K562 (cell line): ENCODE data around the gene MIEN1. TPM values are rescaled to one million over a fixed set of nuclear protein-coding genes. Genes with fewer than 3 reads are reported as not detected.

Source experiments
- BRD9 ChIP-seq: fragments of 450-650 bp; IDR thresholded peaks from 2 replicates; pipeline ENCODE4 v1.6.1; 2018; ENCODE audit warnings: low read depth; ENCODE audit not compliant: partially characterized antibody
- CBX2 ChIP-seq: fragments of 200-600 bp; sonication (generic); IDR thresholded peaks from one replicate; pipeline ENCODE4 v1.6.1; 2012; ENCODE audit warnings: mild to moderate bottlenecking, low read length, inconsistent platforms; ENCODE audit not compliant: insufficient read depth, poor library complexity, severe bottlenecking
- CBX3 ChIP-seq, 2 experiments: IDR thresholded peaks; 1 replicate in 1 of 2; 2 replicates in 1 of 2; pipeline ENCODE4 v1.6.1; 2012; ENCODE audit warnings: inconsistent platforms in 2 of 2, low read length in 2 of 2, borderline replicate concordance in 1 of 2, control low read depth in 1 of 2
- CREB1 ChIP-seq, 2 experiments: sonication (generic) in 1 of 2; formaldehyde crosslinking in 1 of 2; IDR thresholded peaks; 2 replicates each; pipeline versions ENCODE4 v1.6.1 to v1.8.0; 2012 to 2022; ENCODE audit warnings: inconsistent platforms in 1 of 2, mild to moderate bottlenecking in 1 of 2, missing genetic modification reagents in 1 of 2, moderate library complexity in 1 of 2
- CSDE1 ChIP-seq, 2 experiments: fragments of 450-650 bp; IDR thresholded peaks; 2 replicates each; pipeline ENCODE4 v1.6.1; 2016; ENCODE audit warnings: mild to moderate bottlenecking in 1 of 2
- HDAC2 ChIP-seq: fragments of 450-650 bp; IDR thresholded peaks from 2 replicates; pipeline ENCODE4 v1.6.1; 2016; ENCODE audit warnings: mild to moderate bottlenecking
- JUND ChIP-seq, 2 experiments: IDR thresholded peaks; 2 replicates in 1 of 2; 3 replicates in 1 of 2; pipeline ENCODE4 v1.6.1; 2011; ENCODE audit warnings: borderline replicate concordance in 2 of 2, low read depth in 2 of 2, low read length in 2 of 2, improper control_type of control experiment in 1 of 2, missing biosample characterization in 1 of 2, missing genetic modification characterization in 1 of 2, missing genetic modification reagents in 1 of 2
- NFXL1 ChIP-seq: fragments of 450-650 bp; formaldehyde crosslinking; IDR thresholded peaks from 2 replicates; pipeline ENCODE4 v1.4.0; 2021; ENCODE audit warnings: mild to moderate bottlenecking
- PRMT5 ChIP-seq: sonication (generic); formaldehyde crosslinking; IDR thresholded peaks from 2 replicates; pipeline ENCODE4 v1.5.0; 2020; ENCODE audit warnings: missing genetic modification reagents
- RCOR1 ChIP-seq, 2 experiments: IDR thresholded peaks; 2 replicates each; pipeline ENCODE4 v1.6.1; 2012; ENCODE audit warnings: low read depth in 2 of 2, low read length in 2 of 2, borderline replicate concordance in 1 of 2, improper control_type of control experiment in 1 of 2
- SMARCC2 ChIP-seq: fragments of 450-650 bp; IDR thresholded peaks from 2 replicates; pipeline ENCODE4 v1.6.1; 2017; ENCODE audit warnings: antibody characterized with exemption, moderate library complexity, mild to moderate bottlenecking, low read depth
- SREBF2 ChIP-seq: sonication (generic); formaldehyde crosslinking; IDR thresholded peaks from 2 replicates; pipeline ENCODE4 v1.4.0; 2020; ENCODE audit warnings: mild to moderate bottlenecking, missing genetic modification reagents
- TEAD4 ChIP-seq, 2 experiments: sonication (generic) in 1 of 2; formaldehyde crosslinking in 1 of 2; IDR thresholded peaks; 2 replicates each; pipeline versions ENCODE4 v1.6.1 to v1.8.0; 2012 to 2022; ENCODE audit warnings: borderline replicate concordance in 1 of 2, inconsistent platforms in 1 of 2, low read length in 1 of 2, mild to moderate bottlenecking in 1 of 2, missing genetic modification reagents in 1 of 2
- ZC3H11A ChIP-seq: IDR thresholded peaks from 2 replicates; pipeline ENCODE4 v1.6.1; 2012; ENCODE audit warnings: low read depth, low read length, improper control_type of control experiment
- ZNF561 ChIP-seq: fragments of 450-650 bp; formaldehyde crosslinking; conservative IDR thresholded peaks from 2 replicates; pipeline ENCODE4 v1.4.0; 2020; ENCODE audit warnings: mild to moderate bottlenecking, moderate library complexity
- ZNF696 ChIP-seq: fragments of 250-450 bp; sonication (Bioruptor Pico); conservative IDR thresholded peaks from 2 replicates; pipeline ENCODE4 v1.4.0; 2020; ENCODE audit warnings: mild to moderate bottlenecking, moderate library complexity
- ZNF707 ChIP-seq: fragments of 250-450 bp; sonication (Bioruptor Pico); conservative IDR thresholded peaks from 2 replicates; pipeline ENCODE4 v1.8.0; 2022; ENCODE audit warnings: inconsistent platforms, mild to moderate bottlenecking, moderate library complexity
- ZNF75A ChIP-seq: fragments of 450-650 bp; formaldehyde crosslinking; IDR thresholded peaks from 2 replicates; pipeline ENCODE4 v1.4.0; 2020; ENCODE audit warnings: mild to moderate bottlenecking
- ZNF766 ChIP-seq: fragments of 200-800 bp; sonication (Bioruptor generic); conservative IDR thresholded peaks from 2 replicates; pipeline ENCODE4 v1.6.1; 2016; ENCODE audit warnings: missing genetic modification characterization, missing compliant biosample characterization
- polyA plus RNA-seq, 8 experiments: library from polyadenylated mRNA; depleted of rRNA in 4 of 8; stranded (reverse) in 5 of 8; unstranded in 3 of 8; fragments of >200 nt; fragmentation: Nextera tagmentation in 2 of 8; fragmentation: Illumina TruSeq in 1 of 8; extraction: Ambion mirVana in 2 of 8; extraction: Trizol in 1 of 8; gene quantifications; 2 replicates each; pipeline versions ENCODE4 v1.2.1 to v1.2.3, GENCODE V29; 2011 to 2014; ENCODE audit warnings: inconsistent platforms in 1 of 8, missing spikeins in 1 of 8
- total RNA-seq, 7 experiments: library from RNA; depleted of rRNA in 6 of 7; stranded (reverse); fragments of >200 nt in 6 of 7; fragmentation: Illumina TruSeq in 2 of 7; extraction: Trizol in 2 of 7; gene quantifications; 2 replicates each; pipeline versions ENCODE4 v1.2.1 to v1.2.3, GENCODE V29; 2011 to 2021; ENCODE audit warnings: low replicate concordance in 1 of 7
- TF ChIP-seq, protein P1 (sequence below): IDR thresholded peaks from 3 replicates; pipeline ENCODE4 v1.6.1; 2011; ENCODE audit warnings: borderline replicate concordance, mild to moderate bottlenecking, moderate library complexity; ENCODE audit not compliant: insufficient read length; ENCODE audit errors: extremely low read depth
- TF ChIP-seq, protein P2 (sequence below): fragments of 250-450 bp; sonication (Bioruptor Pico); IDR thresholded peaks from 2 replicates; pipeline ENCODE4 v1.8.0; 2022; ENCODE audit warnings: inconsistent platforms, mild to moderate bottlenecking, moderate library complexity, borderline replicate concordance
- TF ChIP-seq, protein P3 (sequence below): fragments of 250-450 bp; sonication (Bioruptor Pico); IDR thresholded peaks from 2 replicates; pipeline ENCODE4 v1.5.0; 2020; ENCODE audit warnings: mild to moderate bottlenecking

MIEN1 gene
- total and polyA plus RNA-seq, 9 of the 15 experiments (the other 6 are each of a cell fraction or from before 2014, with no cell fraction given): 61.3 to 142 (median 78.9) TPM

DNA sequence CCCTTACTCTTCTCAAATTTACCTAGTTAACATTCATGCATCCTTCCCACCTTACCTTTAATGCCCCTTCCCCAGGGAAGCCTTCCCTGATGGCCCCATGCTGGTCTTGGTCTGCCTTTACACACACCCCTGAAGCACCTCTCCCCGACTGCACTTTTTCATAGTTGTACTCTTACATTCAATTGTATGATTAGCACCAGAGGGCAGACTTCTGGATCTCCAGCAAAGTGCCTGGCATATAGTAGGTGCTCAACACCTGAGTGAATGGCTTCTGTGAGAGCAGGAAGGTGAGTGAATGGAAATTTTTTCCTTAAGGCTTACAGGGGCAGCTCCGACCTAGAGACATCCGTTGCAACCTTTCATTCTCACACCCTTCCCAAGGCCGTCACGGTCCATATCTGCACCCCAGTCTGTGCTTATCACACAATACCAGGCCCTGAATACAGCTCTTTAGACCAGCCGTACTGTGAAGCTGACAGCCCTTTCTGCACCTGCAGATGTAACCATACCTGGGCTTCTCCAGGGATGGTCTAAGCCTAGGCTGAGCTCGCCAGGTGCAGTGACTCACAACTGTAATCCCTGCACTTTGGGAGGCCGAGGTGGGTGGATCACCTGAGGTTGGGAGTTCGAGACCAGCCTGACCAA lies 46.9 kb downstream of the MIEN1 start (continued):
- TF ChIP-seq, protein P1, sequence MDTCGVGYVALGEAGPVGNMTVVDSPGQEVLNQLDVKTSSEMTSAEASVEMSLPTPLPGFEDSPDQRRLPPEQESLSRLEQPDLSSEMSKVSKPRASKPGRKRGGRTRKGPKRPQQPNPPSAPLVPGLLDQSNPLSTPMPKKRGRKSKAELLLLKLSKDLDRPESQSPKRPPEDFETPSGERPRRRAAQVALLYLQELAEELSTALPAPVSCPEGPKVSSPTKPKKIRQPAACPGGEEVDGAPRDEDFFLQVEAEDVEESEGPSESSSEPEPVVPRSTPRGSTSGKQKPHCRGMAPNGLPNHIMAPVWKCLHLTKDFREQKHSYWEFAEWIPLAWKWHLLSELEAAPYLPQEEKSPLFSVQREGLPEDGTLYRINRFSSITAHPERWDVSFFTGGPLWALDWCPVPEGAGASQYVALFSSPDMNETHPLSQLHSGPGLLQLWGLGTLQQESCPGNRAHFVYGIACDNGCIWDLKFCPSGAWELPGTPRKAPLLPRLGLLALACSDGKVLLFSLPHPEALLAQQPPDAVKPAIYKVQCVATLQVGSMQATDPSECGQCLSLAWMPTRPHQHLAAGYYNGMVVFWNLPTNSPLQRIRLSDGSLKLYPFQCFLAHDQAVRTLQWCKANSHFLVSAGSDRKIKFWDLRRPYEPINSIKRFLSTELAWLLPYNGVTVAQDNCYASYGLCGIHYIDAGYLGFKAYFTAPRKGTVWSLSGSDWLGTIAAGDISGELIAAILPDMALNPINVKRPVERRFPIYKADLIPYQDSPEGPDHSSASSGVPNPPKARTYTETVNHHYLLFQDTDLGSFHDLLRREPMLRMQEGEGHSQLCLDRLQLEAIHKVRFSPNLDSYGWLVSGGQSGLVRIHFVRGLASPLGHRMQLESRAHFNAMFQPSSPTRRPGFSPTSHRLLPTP: no peak
- TF ChIP-seq PRMT5 (CRISPR knock-in tag) (no peak), ZC3H11A (no peak), CBX2 (no peak), SMARCC2 (no peak), RCOR1 (IDR thresholded peaks at IDR 0.05; ENCODE audit: borderline replicate concordance in 1 of 2, low read depth in 2 of 2, low read length in 2 of 2) (peak in 1 of 2 experiments; percentile 67; a peak in 1 of 4 replicates), ZNF766 (CRISPR knock-in tag) (no peak), ZNF696 (CRISPR knock-in tag) (no peak), ZNF707 (CRISPR knock-in tag) (no peak), JUND (IDR thresholded peaks at IDR 0.05; ENCODE audit: borderline replicate concordance, low read depth, low read length) (no peak), JUND (tag; IDR thresholded peaks at IDR 0.05; ENCODE audit: borderline replicate concordance, low read depth, low read length) (no peak), ZNF75A (CRISPR knock-in tag) (no peak), NFXL1 (CRISPR knock-in tag) (no peak), SREBF2 (CRISPR knock-in tag) (no peak), TEAD4 (IDR thresholded peaks at IDR 0.05; ENCODE audit: low read length) (peak; percentile 83), TEAD4 (CRISPR knock-in tag; IDR thresholded peaks at IDR 0.05; ENCODE audit: borderline replicate concordance) (no peak), HDAC2 (0 out of 2 replicates have a peak, but pooled peaks have one; percentile 24), CBX3 (IDR thresholded peaks at IDR 0.05; ENCODE audit: borderline replicate concordance in 1 of 2, low read length in 2 of 2) (no peak; a peak in 1 of 3 replicates), ZNF561 (CRISPR knock-in tag) (no peak), CREB1 (IDR thresholded peaks at IDR 0.05) (0 out of 2 replicates have a peak, but pooled peaks have one; percentile 14), CREB1 (CRISPR knock-in tag; IDR thresholded peaks at IDR 0.05) (no peak), CSDE1 (IDR thresholded peaks at IDR 0.05) (no peak), BRD9 (no peak)
- TF ChIP-seq, protein P2, sequence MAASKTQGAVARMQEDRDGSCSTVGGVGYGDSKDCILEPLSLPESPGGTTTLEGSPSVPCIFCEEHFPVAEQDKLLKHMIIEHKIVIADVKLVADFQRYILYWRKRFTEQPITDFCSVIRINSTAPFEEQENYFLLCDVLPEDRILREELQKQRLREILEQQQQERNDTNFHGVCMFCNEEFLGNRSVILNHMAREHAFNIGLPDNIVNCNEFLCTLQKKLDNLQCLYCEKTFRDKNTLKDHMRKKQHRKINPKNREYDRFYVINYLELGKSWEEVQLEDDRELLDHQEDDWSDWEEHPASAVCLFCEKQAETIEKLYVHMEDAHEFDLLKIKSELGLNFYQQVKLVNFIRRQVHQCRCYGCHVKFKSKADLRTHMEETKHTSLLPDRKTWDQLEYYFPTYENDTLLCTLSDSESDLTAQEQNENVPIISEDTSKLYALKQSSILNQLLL (CRISPR knock-in tag): no peak
- TF ChIP-seq, protein P3, sequence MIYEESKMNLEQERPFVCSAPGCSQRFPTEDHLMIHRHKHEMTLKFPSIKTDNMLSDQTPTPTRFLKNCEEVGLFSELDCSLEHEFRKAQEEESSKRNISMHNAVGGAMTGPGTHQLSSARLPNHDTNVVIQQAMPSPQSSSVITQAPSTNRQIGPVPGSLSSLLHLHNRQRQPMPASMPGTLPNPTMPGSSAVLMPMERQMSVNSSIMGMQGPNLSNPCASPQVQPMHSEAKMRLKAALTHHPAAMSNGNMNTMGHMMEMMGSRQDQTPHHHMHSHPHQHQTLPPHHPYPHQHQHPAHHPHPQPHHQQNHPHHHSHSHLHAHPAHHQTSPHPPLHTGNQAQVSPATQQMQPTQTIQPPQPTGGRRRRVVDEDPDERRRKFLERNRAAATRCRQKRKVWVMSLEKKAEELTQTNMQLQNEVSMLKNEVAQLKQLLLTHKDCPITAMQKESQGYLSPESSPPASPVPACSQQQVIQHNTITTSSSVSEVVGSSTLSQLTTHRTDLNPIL: no peak
